Keratinocyte (primary cell): ENCODE measurements around the gene PRKD1. TPM values are rescaled to one million over a fixed set of nuclear protein-coding genes. Genes with fewer than 3 reads are reported as not detected.
"Not testable (repeated sequence)": the region's sequence is repeated elsewhere in the genome, so short reads cannot be mapped to it uniquely, and the experiment has no call there.

ENCODE experiments used
- DNase-seq: peaks from one replicate; pipeline ENCODE4 v3.0.0-alpha.2; 2011; ENCODE audit warnings: low read depth, missing footprints, low spot score
- FAIRE-seq: peaks from 2 replicates; lab custom pipeline; 2011; peaks lifted over from hg19 to GRCh38; lab: Jason Lieb, UNC
- H2AFZ ChIP-seq: 2 replicates; pipeline ENCODE4 v1.6.0; 2012; ENCODE audit warnings: low read length, control low read depth, inconsistent platforms; ENCODE audit not compliant: control insufficient read depth
- H3K27ac ChIP-seq: 2 replicates; pipeline ENCODE4 v1.5.1; 2011; ENCODE audit warnings: low read length; ENCODE audit not compliant: control insufficient read depth, insufficient read depth
- H3K27me3 ChIP-seq: 3 replicates; pipeline ENCODE4 v1.6.0; 2011; ENCODE audit warnings: low read length; ENCODE audit not compliant: control insufficient read depth, insufficient read depth; ENCODE audit errors: extremely low read depth
- H3K36me3 ChIP-seq, 2 experiments: 2 replicates in 1 of 2; 3 replicates in 1 of 2; pipeline ENCODE4 v1.5.1; 2011; ENCODE audit warnings: low read length in 2 of 2, mild to moderate bottlenecking in 1 of 2; ENCODE audit not compliant: control insufficient read depth in 2 of 2, insufficient read depth in 2 of 2; ENCODE audit errors: extremely low read depth in 1 of 2
- H3K4me1 ChIP-seq: 3 replicates; pipeline ENCODE4 v1.5.1; 2011; ENCODE audit warnings: low read length; ENCODE audit not compliant: control insufficient read depth, insufficient read depth; ENCODE audit errors: extremely low read depth
- H3K4me2 ChIP-seq: 3 replicates; pipeline ENCODE4 v1.6.0; 2011; ENCODE audit warnings: low read depth, low read length; ENCODE audit not compliant: control insufficient read depth, insufficient read depth; ENCODE audit errors: extremely low read depth
- H3K4me3 ChIP-seq, 3 experiments: fragments of 200-600 bp in 1 of 3; sonication (generic) in 1 of 3; 2 replicates in 2 of 3; 3 replicates in 1 of 3; pipeline ENCODE4 v1.5.1; 2011 to 2016; ENCODE audit warnings: low read length in 3 of 3, mild to moderate bottlenecking in 3 of 3, control low read depth in 2 of 3, inconsistent platforms in 1 of 3, low read depth in 1 of 3, mixed read lengths in 1 of 3, mixed run types in 1 of 3, moderate library complexity in 1 of 3; ENCODE audit not compliant: control insufficient read depth in 2 of 3, insufficient read depth in 2 of 3; ENCODE audit errors: extremely low read depth in 1 of 3
- H3K79me2 ChIP-seq: 2 replicates; pipeline ENCODE4 v1.6.0; 2012; ENCODE audit warnings: low read length; ENCODE audit not compliant: control insufficient read depth, insufficient read depth
- H3K9ac ChIP-seq: 3 replicates; pipeline ENCODE4 v1.6.0; 2011; ENCODE audit warnings: low read length; ENCODE audit not compliant: control insufficient read depth, insufficient read depth; ENCODE audit errors: extremely low read depth
- H3K9me1 ChIP-seq: 3 replicates; pipeline ENCODE4 v1.6.0; 2011; ENCODE audit warnings: low read length; ENCODE audit not compliant: control insufficient read depth, insufficient read depth; ENCODE audit errors: extremely low read depth
- H3K9me3 ChIP-seq: 2 replicates; pipeline ENCODE4 v1.5.1; 2012; ENCODE audit warnings: low read depth, low read length; ENCODE audit not compliant: control insufficient read depth
- H4K20me1 ChIP-seq: 3 replicates; pipeline ENCODE4 v1.6.0; 2011; ENCODE audit warnings: low read length; ENCODE audit not compliant: control insufficient read depth, insufficient read depth; ENCODE audit errors: extremely low read depth
- CTCF ChIP-seq, 3 experiments: IDR thresholded peaks in 1 of 3; conservative IDR thresholded peaks in 1 of 3; optimal IDR thresholded peaks in 1 of 3; 2 replicates in 2 of 3; 3 replicates in 1 of 3; pipeline versions ENCODE3 to v1.5.1; 2011; ENCODE audit warnings: low read length in 3 of 3, mild to moderate bottlenecking in 3 of 3, moderate library complexity in 2 of 3, control low read depth in 1 of 3, inconsistent platforms in 1 of 3; ENCODE audit not compliant: insufficient read depth in 2 of 3; ENCODE audit errors: extremely low read depth in 1 of 3
- EZH2 ChIP-seq: IDR thresholded peaks from one replicate; pipeline ENCODE4 v1.6.1; 2012; ENCODE audit warnings: inconsistent platforms, mild to moderate bottlenecking, low read length, moderate library complexity
- dilution Hi-C: fragments of 300-500 bp; cut with MboI; formaldehyde crosslinking; loops from one replicate; pipeline ENCODE4 v1.7.0; 2020; ENCODE audit warnings: low sequenced_read_pairs; ENCODE audit not compliant: extremely low pct_ligation_motif_present
- polyA plus RNA-seq, 5 experiments: library from polyadenylated mRNA; depleted of rRNA in 3 of 5; stranded (reverse) in 3 of 5; stranded (forward) in 1 of 5; unstranded in 1 of 5; fragments of >200 nt; gene quantifications; 1 replicate in 1 of 5; 2 replicates in 3 of 5; 3 replicates in 1 of 5; pipeline versions ENCODE4 v1.2.1 to v1.2.3, GENCODE V29; 2011 to 2012; ENCODE audit warnings: missing spikeins in 2 of 5, low read depth in 1 of 5, low replicate concordance in 1 of 5

PRKD1 gene
- polyA plus RNA-seq, 1 donor (not counting 4 experiments of a cell fraction or from before 2014, with no cell fraction given) = 0.49 TPM

- Histone ChIP-seq H3K4me2 (no peak overlapping the region), H3K9me3 (no peaks in the 10 kb centered on the region), H3K27ac (no peak overlapping the region), H3K79me2 (no peaks in the 10 kb centered on the region), H3K9ac (no peak overlapping the region), H4K20me1 (no peaks in the 10 kb centered on the region), H3K4me1 (no peaks in the 10 kb centered on the region), H2AFZ (no peak overlapping the region), H3K9me1 (no peaks in the 10 kb centered on the region), H3K27me3 (no peaks in the 10 kb centered on the region), H3K4me3 (no peak overlapping the region), H3K36me3 (no peaks in the 10 kb centered on the region)
- dilution Hi-C loops = no loop called here
- TF ChIP-seq CTCF (optimal IDR thresholded peaks at IDR 0.05 in 1 of 3, IDR thresholded peaks at IDR 0.05 in 1 of 3, conservative IDR thresholded peaks at IDR 0.05 in 1 of 3; ENCODE audit: extremely low read depth in 1 of 3, insufficient read depth in 2 of 3, low read length in 3 of 3) = no peak
- TF ChIP-seq EZH2 = no peak
- FAIRE-seq = no peak
- DNase-seq = no peak
These were observed 192.9 kb downstream of the PRKD1 start for GRCh38 chr14:29734732-29735131.

DNA sequence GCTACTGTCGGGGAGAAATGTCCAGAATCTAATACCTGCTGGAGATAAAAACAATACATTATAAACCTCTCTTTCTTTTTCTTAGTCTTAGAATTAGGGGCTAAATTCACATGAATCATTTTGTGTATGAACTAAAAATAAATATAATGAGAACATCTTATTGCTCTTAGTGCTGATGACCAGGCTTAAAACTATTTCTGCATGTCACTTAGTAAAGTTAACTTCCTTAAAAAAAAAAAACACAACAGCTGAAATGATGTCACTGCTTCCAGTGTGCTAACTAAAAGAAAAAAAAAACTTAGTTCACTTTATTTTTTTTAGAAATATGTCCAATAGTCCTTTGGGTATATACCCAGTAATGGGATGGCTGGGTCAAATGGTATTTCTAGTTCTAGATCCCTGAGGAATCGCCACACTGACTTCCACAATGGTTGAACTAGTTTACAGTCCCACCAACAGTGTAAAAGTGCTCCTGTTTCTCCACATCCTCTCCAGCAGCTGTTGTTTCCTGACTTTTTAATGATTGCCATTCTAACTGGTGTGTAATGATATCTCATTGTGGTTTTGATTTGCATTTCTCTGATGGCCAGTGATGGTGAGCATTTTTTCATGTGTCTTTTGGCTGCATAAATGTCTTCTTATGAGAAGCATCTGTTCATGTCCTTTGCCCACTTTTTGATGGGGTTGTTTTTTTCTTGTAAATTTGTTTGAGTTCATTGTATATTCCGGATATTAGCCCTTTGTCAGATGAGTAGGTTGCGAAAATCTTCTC lies 200.9 kb downstream of the PRKD1 start:
- H3K27me3 ChIP-seq, FAIRE-seq, H3K9ac ChIP-seq, H3K36me3 ChIP-seq, H3K4me2 ChIP-seq, H3K9me3 ChIP-seq, H4K20me1 ChIP-seq, H2AFZ ChIP-seq, H3K4me1 ChIP-seq, H3K9me1 ChIP-seq, DNase-seq, H3K27ac ChIP-seq, H3K79me2 ChIP-seq, H3K4me3 ChIP-seq, dilution Hi-C loops: not testable (repeated sequence)

- DNase-seq (no peak), FAIRE-seq (no peak)
- TF ChIP-seq EZH2 (no peak), CTCF (optimal IDR thresholded peaks at IDR 0.05 in 1 of 3, IDR thresholded peaks at IDR 0.05 in 1 of 3, conservative IDR thresholded peaks at IDR 0.05 in 1 of 3; ENCODE audit: extremely low read depth in 1 of 3, insufficient read depth in 2 of 3, low read length in 3 of 3) (no peak)
- no peaks in the 10 kb centered on the region for H3K9me1 ChIP-seq
- no peaks in the 10 kb centered on the region for H4K20me1 ChIP-seq
- H3K9ac ChIP-seq = no peak overlapping the region
- no peak overlapping the region for H2AFZ ChIP-seq
- no peaks in the 10 kb centered on the region for H3K79me2 ChIP-seq
- H3K4me3 ChIP-seq = no peak overlapping the region
- H3K36me3 ChIP-seq = no peaks in the 10 kb centered on the region
- dilution Hi-C loops = no loop called here
- H3K4me2 ChIP-seq = no peak overlapping the region
- H3K4me1 ChIP-seq = no peaks in the 10 kb centered on the region
- H3K27ac ChIP-seq = no peak overlapping the region
- H3K27me3 ChIP-seq = no peaks in the 10 kb centered on the region
- no peaks in the 10 kb centered on the region for H3K9me3 ChIP-seq
These were observed 202.7 kb downstream of the PRKD1 start for GRCh38 chr14:29724991-29725390.
